Spleen (tissue), 11 donors: ENCODE data around the gene LCN12. TPM values are rescaled to one million over a fixed set of nuclear protein-coding genes. Genes with fewer than 3 reads are reported as not detected.

Source experiments
- DNase-seq: peaks from one replicate; pipeline ENCODE4 v3.0.0-alpha.2; 2020
- H3K27ac ChIP-seq, 8 donors: fragments of 200-600 bp; sonication (generic) in 7 of 8; 1 replicate in 4 of 8; 2 replicates in 4 of 8; pipeline versions ENCODE4 v1.5.0 to v1.8.0; 2016 to 2021; ENCODE audit warnings: inconsistent platforms in 4 of 8, mild to moderate bottlenecking in 4 of 8, moderate library complexity in 1 of 8
- H3K27me3 ChIP-seq, 7 donors: fragments of 200-600 bp; sonication (generic) in 6 of 7; replicated peaks in 1 of 7; 1 replicate in 4 of 7; 2 replicates in 3 of 7; pipeline versions ENCODE4 v1.5.0 to v1.8.0; 2016 to 2021; ENCODE audit warnings: inconsistent platforms in 3 of 7, mild to moderate bottlenecking in 1 of 7
- H3K36me3 ChIP-seq, 6 donors: fragments of 200-600 bp; sonication (generic) in 5 of 6; 1 replicate in 4 of 6; 2 replicates in 2 of 6; pipeline versions ENCODE4 v1.5.0 to v1.8.0; 2016 to 2021; ENCODE audit warnings: inconsistent platforms in 2 of 6
- H3K4me1 ChIP-seq, 6 donors: fragments of 200-600 bp; sonication (generic) in 5 of 6; 1 replicate in 3 of 6; 2 replicates in 3 of 6; pipeline versions ENCODE4 v1.5.0 to v1.8.0; 2016 to 2021; ENCODE audit warnings: inconsistent platforms in 3 of 6
- H3K4me3 ChIP-seq, 8 donors: fragments of 200-600 bp; sonication (generic) in 7 of 8; 1 replicate in 4 of 8; 2 replicates in 4 of 8; pipeline versions ENCODE4 v1.5.0 to v1.8.0; 2016 to 2021; ENCODE audit warnings: inconsistent platforms in 4 of 8, mild to moderate bottlenecking in 4 of 8, moderate library complexity in 2 of 8
- H3K9me3 ChIP-seq, 8 donors: fragments of 200-600 bp; sonication (generic) in 7 of 8; 1 replicate in 4 of 8; 2 replicates in 4 of 8; pipeline versions ENCODE4 v1.5.0 to v1.8.0; 2016 to 2021; ENCODE audit warnings: inconsistent platforms in 4 of 8
- POLR2A ChIP-seq, 3 donors: fragments of 450-650 bp; IDR thresholded peaks; one replicate each; pipeline ENCODE4 v1.5.1; 2017; ENCODE audit warnings: antibody characterized with exemption in 3 of 3, mild to moderate bottlenecking in 1 of 3
- POLR2AphosphoS5 ChIP-seq, 3 donors: sonication (generic); formaldehyde crosslinking; IDR thresholded peaks; one replicate each; pipeline ENCODE4 v1.5.1; 2017; ENCODE audit warnings: antibody characterized with exemption in 3 of 3
- WGBS, 5 donors: extraction: QIAGEN DNeasy Blood & Tissue Kit in 3 of 5; methylation state at CpG; one replicate each; pipeline versions ENCODE4 v1.1.5 to v1.1.7; 2013 to 2018; 5-methylcytosine and 5-hydroxymethylcytosine counted together
- intact Hi-C: fragments of 100-400 bp; cut with DNase I; formaldehyde crosslinking; loops from one replicate; pipeline ENCODE4 v1.15.0; 2023; ENCODE audit warnings: low total_unique reads
- polyA plus RNA-seq, 3 donors: library from polyadenylated mRNA; stranded (reverse); fragments of 200-250 nt; gene quantifications; one replicate each; pipeline ENCODE4 v1.2.1, GENCODE V29; 2013
- total RNA-seq, 7 donors: library from RNA; depleted of rRNA in 3 of 7; stranded (reverse); fragments of >200 nt in 3 of 7; fragmentation: NEBNext Ultra II Directional in 4 of 7; extraction: Animal tissue kit (Norgen Biotek cat#: 25700) in 4 of 7; gene quantifications; one replicate each; pipeline versions ENCODE4 v1.1.0 to v1.2.1, GENCODE V29; 2016 to 2021
- TF ChIP-seq, protein P1 (sequence below), 11 experiments: fragments of 200-600 bp in 7 of 11; fragments of 450-650 bp in 4 of 11; sonication (generic) in 4 of 11; IDR thresholded peaks in 8 of 11; conservative IDR thresholded peaks in 3 of 11; 1 replicate in 7 of 11; 2 replicates in 4 of 11; pipeline versions ENCODE4 v1.4.0 to v1.8.0; 2016 to 2021; ENCODE audit warnings: antibody characterized with exemption in 11 of 11, inconsistent platforms in 4 of 11, mild to moderate bottlenecking in 1 of 11
- donor health status: healthy with polysubstance abuse.
- donor health status: DM: no; HTN: no; CAD: no; lungs with moderate emphysema.
- donor health status: DM: no; HTN: no; CAD: no.
- donor health status: Bipolar disorder and iron deficiency.
- donor health status: healthy.
- donor health status: DM: no; HTN: no; CAD: no.
- donor health status: DM: yes; HTN: yes; CAD: no.

Gene LCN12
- total and polyA plus RNA-seq, 10 donors = 0.83 to 63.4 (median 8.3) TPM

DNA sequence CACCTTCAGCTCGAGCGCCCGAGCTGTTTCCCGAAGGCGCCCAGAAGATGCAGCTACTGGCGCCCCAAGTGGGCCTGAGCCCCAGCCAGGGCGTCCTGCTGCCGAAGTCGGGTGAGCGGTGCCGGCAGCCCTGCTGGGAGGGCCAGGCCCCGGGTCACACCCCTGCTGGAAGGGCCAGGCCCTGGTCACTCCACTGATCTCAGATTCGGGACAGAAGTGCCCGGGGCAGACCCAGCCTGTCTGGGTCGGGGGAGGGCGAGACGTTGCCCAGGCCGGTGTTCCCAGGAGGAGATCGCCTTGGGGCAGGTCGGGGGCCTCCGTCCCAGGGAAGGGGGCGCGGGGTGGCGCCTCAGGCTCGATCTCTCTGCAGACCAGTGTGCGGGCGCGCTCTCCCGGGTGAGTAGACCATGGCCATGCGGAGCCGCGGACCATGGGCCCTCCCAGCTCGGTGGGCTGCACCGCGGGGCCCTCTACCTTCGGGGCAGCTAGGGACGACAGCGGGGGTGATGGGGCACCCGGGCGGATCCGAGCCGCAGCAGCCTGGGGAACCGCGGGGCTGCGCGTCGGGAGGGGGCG is 33.0 kb downstream of the LCN12 start:
- 9 to 16% (median 13%) methylated on average over 5 to 48 of the region's 48 CpGs for WGBS, 5 donors
- no peak for DNase-seq

DNA sequence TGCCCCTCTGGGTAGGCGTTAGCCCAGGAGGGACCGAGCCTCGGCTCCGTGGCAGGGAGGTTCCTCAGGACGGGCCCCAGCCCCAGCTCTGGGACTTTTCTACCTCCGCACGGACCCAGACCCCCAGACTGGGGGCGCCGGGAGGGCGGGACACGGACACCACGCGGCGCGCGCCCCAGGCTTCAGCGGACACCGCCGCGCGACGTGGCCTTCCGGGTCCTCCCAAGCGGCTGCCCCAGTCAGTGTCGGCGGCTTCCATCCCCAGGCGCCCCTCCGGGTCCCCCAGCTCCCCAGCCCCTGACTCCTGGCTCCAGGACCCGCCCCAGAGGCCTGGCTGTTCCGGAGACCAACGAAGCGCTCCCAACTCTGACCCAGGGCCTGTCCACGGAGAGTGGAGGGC is 33.8 kb downstream of the LCN12 start:
- peaks cover 5 to 60% (median 26%) of the 10 kb centered on the region in 7 donors for H3K27me3 ChIP-seq
- DNase-seq = no peak
- intact Hi-C loops = no loop called here
- no peaks in the 10 kb centered on the region for H3K9me3 ChIP-seq
- H3K4me3 ChIP-seq = peak overlapping the region in 1 of 8 donors; percentile 21
- TF ChIP-seq POLR2AphosphoS5 (IDR thresholded peaks at IDR 0.05) (no peak), POLR2A (IDR thresholded peaks at IDR 0.05) (no peak)
- TF ChIP-seq, protein P1, sequence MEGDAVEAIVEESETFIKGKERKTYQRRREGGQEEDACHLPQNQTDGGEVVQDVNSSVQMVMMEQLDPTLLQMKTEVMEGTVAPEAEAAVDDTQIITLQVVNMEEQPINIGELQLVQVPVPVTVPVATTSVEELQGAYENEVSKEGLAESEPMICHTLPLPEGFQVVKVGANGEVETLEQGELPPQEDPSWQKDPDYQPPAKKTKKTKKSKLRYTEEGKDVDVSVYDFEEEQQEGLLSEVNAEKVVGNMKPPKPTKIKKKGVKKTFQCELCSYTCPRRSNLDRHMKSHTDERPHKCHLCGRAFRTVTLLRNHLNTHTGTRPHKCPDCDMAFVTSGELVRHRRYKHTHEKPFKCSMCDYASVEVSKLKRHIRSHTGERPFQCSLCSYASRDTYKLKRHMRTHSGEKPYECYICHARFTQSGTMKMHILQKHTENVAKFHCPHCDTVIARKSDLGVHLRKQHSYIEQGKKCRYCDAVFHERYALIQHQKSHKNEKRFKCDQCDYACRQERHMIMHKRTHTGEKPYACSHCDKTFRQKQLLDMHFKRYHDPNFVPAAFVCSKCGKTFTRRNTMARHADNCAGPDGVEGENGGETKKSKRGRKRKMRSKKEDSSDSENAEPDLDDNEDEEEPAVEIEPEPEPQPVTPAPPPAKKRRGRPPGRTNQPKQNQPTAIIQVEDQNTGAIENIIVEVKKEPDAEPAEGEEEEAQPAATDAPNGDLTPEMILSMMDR (IDR thresholded peaks at IDR 0.05 in 8 of 11, conservative IDR thresholded peaks at IDR 0.05 in 3 of 11) = no peak
- no peaks in the 10 kb centered on the region for H3K36me3 ChIP-seq
- peaks cover 0 to 36% (median 26%) of the 10 kb centered on the region in 6 donors for H3K4me1 ChIP-seq
- no peak overlapping the region for H3K27ac ChIP-seq
- 26 to 37% (median 28%) methylated on average over 9 to 33 of the region's 33 CpGs for WGBS, 5 donors

More for the DNA sequence above, 33.0 kb downstream of the LCN12 start:
- H3K4me1 ChIP-seq = peaks cover 0 to 44% (median 30%) of the 10 kb centered on the region in 6 donors
- H3K27me3 ChIP-seq = peaks cover 5 to 60% (median 26%) of the 10 kb centered on the region in 7 donors
- TF ChIP-seq POLR2AphosphoS5 (IDR thresholded peaks at IDR 0.05) (peak in 2 of 3 donors; percentile 8 to 37), POLR2A (IDR thresholded peaks at IDR 0.05) (no peak)
- no peaks in the 10 kb centered on the region for H3K36me3 ChIP-seq
- H3K9me3 ChIP-seq = no peaks in the 10 kb centered on the region
- no peak overlapping the region for H3K27ac ChIP-seq
- H3K4me3 ChIP-seq = peak overlapping the region in 2 of 8 donors; percentile 5 to 21
- intact Hi-C loops = no loop called here

DNA sequence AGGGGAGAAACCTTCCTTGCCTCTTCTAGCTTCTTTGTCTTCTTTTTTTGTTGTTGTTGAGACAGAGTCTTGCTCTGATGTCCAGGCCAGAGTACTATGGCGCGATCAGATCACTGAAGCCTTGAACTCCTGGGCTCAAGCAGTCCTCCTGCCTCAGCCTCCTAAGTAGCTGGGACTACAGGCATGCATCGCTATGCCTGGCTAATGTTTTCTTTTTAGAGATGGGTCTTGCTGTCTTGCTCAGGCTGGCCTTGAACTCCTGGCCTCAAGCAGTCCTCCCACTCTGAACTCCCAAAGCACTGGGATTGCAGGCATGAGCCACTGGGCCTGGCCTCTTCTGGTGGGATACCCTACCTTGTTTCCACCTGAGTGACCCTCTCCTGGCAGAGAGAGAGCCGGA is 36.8 kb downstream of the LCN12 start:
- DNase-seq = no peak
- TF ChIP-seq, protein P1 (IDR thresholded peaks at IDR 0.05 in 8 of 11, conservative IDR thresholded peaks at IDR 0.05 in 3 of 11) = no peak
- no peak for TF ChIP-seq POLR2AphosphoS5 (IDR thresholded peaks at IDR 0.05)
- no peak for TF ChIP-seq POLR2A (IDR thresholded peaks at IDR 0.05)
- 94 to 99% (median 96%) methylated on average over 4 of the region's 4 CpGs for WGBS, 5 donors
- H3K9me3 ChIP-seq = no peaks in the 10 kb centered on the region
- peaks cover 5 to 34% (median 23%) of the 10 kb centered on the region in 7 donors for H3K27me3 ChIP-seq
- H3K4me1 ChIP-seq = peaks cover 9 to 46% (median 37%) of the 10 kb centered on the region in 6 donors
- intact Hi-C loops = no loop called here
- H3K36me3 ChIP-seq = peaks cover 0 to 8% (median 2%) of the 10 kb centered on the region in 6 donors
- no peak overlapping the region for H3K4me3 ChIP-seq
- H3K27ac ChIP-seq = no peak overlapping the region

DNA sequence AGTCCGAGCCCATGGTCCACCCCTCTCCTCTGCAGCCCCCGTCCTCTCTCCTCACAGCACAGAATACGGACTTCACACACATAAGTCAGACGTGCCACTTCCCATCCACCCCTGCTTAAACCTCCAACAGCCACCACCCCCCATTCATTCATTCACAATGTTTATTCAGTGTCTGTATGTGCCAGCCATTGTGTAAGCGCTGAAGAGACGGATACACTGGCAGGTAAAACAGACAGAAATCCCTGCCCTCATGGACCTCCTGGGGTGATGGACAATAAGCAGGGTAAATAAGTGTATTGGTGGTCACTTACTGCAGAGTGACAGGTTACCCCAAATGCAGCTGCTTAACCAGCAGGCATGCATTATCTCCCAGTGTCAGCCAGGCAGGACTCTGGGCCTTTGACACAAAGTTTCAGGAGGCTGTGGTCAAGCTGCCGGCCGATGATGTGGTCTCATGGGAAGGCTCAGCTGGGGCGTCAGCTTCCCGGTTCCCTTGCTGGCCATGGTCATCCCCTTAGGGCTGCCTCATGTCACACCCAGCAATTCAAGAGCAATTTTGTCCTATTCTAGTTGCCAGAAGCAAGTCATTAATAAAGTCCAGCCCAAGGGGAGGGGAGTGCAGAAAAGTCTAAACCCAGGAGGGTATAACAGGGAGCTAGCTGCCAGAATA is 38.3 kb downstream of the LCN12 start:
- WGBS, 5 donors = 79 to 93% (median 92%) methylated on average over 10 of the region's 10 CpGs
- peaks cover under 1 to 30% (median 11%) of the 10 kb centered on the region in 7 donors for H3K27me3 ChIP-seq
- H3K4me1 ChIP-seq = peaks cover 9 to 49% (median 43%) of the 10 kb centered on the region in 6 donors
- intact Hi-C loops = no loop called here
- peak overlapping the region in 2 of 8 donors; percentile 94 for H3K27ac ChIP-seq
- H3K36me3 ChIP-seq = peaks cover 0 to 21% (median 4%) of the 10 kb centered on the region in 6 donors
- TF ChIP-seq POLR2A (IDR thresholded peaks at IDR 0.05) (no peak), POLR2AphosphoS5 (IDR thresholded peaks at IDR 0.05) (no peak)
- TF ChIP-seq, protein P1 (IDR thresholded peaks at IDR 0.05 in 8 of 11, conservative IDR thresholded peaks at IDR 0.05 in 3 of 11) = no peak
- no peaks in the 10 kb centered on the region for H3K9me3 ChIP-seq
- no peak for DNase-seq
- H3K4me3 ChIP-seq = no peak overlapping the region
